Ramos (cell line): ENCODE measurements around the gene PLEK.

Experiments
- in situ Hi-C: fragments of 300-500 bp; cut with MboI; formaldehyde crosslinking; loops from one replicate; pipeline ENCODE4 v1.14.3; 2022; ENCODE audit warnings: low sequenced_read_pairs; ENCODE audit not compliant: unreplicated experiment

The PLEK gene

DNA sequence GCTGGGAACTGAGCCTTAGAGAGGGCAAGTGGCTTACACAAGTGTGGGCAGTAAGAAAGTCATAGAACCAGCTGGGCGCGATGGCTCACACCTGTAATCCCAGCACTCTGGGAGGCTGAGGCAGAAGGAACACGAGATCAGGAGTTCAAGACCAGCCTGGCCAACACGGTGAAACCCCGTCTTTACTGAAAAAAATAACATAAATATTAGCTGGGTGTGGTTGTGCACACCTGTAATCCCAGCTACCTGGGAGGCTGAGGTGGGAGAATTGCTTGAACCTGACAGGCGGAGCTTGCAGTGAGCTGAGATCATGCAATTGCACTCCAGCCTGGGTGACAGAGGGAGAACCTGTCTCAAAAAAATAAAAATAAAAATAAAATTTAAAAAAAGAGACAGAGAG lies 13.7 kb downstream of the PLEK start:
- in situ Hi-C loops: loop anchor here (25.0 kb wide), 1 partner anchor 1709 kb away; the partner anchor contains the start of gene PCBP1

DNA sequence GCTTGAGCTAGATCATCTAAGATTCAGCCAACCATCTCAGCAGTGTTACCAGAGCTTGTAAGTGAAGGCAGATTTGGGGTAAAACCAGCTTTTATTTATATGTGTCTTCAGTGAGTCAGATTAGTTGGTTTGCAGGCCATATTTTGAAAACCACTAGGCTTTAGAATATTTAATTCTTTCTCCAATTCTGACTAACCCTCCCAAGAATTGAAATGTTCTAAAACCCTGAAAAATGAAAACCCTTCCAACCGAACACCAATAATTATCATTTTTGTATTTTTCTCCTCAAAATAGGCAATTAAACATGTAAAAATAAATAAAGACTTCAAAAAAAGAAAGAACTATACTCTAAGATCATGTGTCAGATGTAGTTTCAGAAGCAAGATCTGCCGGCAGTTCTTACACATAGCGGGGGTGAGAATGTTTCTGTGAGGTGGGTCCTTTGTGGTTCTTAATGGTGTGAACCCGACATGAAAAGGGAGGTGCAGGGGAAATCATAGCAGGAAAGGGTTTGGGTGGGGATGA lies 14.2 kb downstream of the PLEK start:
- in situ Hi-C loops: loop anchor here (25.0 kb wide), 1 partner anchor 1708 kb away; the partner anchor contains the start of gene PCBP1

DNA sequence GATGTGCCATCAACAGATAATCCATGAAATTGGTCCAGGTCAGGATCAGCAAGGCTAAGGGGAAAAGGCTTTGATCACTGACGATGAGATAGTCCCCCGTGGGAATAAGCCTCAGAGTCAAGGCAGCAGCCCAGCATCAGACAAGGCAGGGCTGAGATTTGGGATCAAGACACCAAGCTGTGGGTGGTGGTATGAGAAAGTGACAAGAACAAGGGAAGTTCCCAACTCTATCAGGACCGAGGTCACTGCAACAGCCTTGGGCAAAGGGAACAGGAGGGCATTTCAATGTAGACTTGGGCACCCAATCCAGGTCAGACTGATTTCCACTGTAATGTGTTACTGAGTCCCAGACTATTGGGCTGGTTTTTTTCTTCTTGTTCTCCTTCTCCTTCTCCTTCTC lies 18.7 kb downstream of the PLEK start:
- in situ Hi-C loops: loop anchor here (25.0 kb wide), 1 partner anchor 1704 kb away; the partner anchor contains the start of gene PCBP1

DNA sequence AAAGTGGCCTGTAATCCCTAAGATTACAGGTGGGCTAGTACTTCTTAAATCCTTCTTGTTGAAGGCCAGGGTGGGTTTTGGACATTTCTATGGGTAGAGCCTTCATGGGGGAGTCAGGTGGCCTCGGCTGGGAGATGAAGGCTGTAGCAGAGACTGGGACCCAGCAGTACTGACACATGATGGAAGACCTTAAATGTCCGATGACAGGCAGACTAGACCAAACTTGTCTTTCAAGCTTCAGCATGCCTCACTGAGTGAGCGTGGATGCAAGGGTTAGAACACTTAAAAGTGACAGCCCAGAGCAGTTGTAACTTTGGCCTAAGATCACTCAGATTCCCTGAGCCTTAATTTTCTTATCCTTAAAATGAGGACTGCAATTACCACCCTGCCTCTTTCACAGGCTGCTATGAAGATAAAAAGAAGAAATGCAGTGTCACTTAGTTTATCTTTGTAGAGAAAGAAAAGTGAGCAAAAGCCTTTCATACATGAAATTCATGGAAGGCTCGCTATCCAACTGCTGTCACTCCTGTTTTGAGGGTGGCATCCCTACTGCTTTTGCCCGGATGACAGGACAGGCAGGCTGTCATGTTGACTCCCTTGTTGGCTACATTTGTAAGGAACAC lies 19.5 kb downstream of the PLEK start:
- in situ Hi-C loops: loop anchor here (25.0 kb wide), 1 partner anchor 1703 kb away; the partner anchor contains the start of gene PCBP1

DNA sequence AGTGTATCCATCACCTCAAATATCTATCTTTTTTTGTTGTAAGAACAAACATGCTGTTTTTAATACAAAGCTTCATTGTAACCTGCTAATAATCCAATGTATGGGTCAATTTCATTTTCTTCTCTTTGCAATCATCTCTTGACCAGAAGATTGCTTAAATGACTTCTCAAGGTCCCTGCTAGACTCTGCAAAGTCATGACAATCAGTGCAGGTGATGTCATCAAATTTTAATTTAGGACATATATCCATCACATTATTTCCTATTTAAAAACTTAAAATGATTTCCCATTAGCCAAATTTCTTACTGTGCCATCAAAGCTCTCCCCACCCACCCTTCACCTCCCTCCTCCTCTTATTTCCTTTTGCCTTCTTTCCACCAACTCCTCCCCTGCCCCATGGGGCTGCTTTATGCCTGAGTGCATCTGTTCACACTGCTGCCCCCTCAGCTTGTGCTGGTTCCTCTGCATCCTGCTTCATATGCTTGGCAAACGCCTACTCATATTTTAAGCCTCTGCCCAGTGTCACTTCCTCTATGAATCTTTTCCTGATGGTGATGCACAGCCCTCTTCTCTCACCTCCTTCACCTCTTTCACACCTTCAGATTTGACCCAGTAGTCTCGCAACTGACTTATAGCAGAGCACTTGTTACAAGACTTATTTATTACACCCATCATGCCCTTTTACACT lies 20.3 kb downstream of the PLEK start:
- in situ Hi-C loops: loop anchor here (25.0 kb wide), 1 partner anchor 1702 kb away; the partner anchor contains the start of gene PCBP1

DNA sequence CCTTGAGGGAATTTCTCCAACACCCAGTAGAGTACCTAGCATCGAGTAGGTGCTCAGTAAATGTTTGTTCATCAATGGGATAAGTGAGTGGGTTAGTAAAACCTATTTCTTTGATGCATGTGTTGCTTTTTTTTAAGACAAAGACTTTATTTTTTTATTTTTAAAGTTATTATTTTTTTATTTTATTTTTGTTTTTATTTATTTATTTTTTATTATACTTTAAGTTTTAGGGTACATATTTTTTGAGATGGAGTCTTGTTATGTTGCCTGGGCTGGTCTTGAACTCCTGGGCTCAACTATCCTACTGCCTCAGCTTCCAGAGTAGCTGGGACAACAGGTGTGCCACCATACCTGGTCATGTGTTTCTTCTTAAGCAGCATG lies 20.8 kb downstream of the PLEK start:
- in situ Hi-C loops: loop anchor here (25.0 kb wide), 1 partner anchor 1701 kb away; the partner anchor contains the start of gene PCBP1

DNA sequence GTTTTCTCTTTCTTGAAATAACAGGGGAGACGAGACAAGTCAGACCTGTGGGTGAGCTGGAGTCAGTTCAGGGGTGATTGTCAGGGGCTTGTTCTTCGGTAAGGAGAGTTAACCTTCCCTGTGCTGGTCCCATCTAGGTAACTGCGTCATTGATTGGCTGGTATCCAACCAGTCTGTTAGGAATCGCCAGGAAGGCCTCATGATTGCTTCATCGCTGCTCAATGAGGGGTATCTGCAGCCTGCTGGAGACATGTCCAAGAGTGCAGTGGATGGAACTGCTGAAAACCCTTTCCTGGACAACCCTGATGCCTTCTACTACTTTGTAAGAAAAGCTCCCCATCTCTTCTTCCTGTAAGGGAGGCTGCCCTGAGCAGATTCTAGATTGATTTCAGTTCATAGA lies 21.3 kb downstream of the PLEK start:
- in situ Hi-C loops: loop anchor here (25.0 kb wide), 1 partner anchor 1701 kb away; the partner anchor contains the start of gene PCBP1

DNA sequence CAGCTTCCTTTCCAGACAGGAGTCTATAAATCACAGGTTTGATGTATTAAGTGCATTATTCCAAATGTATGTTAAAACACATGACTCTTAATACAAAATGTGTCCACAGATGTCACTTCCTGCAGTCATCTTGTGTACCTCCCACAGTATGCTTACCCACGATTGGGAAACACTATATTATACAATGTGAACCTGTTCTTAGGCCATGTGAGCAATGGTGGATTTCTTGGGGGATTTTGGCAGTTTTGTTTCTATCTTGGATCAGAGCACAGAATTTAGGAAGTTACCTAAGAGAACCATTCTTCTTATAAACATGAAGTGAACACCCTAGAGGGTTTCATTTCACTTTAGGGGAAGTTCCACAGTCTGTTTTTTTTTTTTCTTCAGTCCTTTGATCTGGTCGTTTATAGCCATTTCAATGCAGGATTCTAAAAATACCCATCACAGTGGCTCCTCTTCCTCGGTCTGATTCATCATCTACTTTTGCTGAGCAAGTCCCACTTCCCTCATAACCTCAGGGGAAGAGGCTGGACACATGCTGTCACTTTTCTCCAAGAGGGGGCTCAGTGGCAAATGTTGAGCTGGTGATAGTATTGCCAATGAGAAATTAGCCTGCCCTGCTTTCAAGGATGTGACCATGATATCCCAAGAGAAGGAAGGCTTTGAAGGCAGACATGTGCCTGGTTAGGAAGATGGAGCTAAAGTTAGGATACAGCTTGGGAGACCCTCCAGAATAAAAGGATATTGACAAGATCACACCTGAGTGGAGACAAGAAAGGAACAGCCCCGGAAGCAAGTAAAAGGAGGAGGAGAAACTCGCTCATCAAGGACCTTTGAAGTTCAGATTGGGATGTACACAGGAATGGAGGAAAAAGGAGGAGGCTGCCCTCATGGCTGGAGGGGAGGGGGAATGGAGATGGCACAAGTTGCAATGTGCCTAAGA lies 22.6 kb downstream of the PLEK start:
- in situ Hi-C loops: loop anchor here (25.0 kb wide), 1 partner anchor 1700 kb away; the partner anchor contains the start of gene PCBP1

DNA sequence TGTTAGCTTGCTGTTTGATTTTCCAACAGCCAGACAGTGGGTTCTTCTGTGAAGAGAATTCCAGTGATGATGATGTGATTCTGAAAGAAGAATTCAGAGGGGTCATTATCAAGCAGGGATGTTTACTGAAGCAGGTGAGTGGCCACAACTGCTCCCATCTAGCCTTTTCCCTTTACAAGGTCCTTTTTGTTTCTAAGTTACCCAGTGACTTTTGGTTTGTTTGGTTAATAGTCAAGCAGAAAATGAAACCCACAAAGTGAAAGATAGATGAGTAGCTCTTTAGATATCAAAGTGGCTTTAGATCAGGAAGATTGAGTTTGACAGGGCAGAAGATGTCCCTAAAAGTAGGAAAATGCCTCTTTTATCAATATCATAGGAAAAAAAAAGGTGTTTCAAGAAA lies 23.3 kb downstream of the PLEK start:
- in situ Hi-C loops: loop anchor here (25.0 kb wide), 1 partner anchor 1699 kb away; the partner anchor contains the start of gene PCBP1

DNA sequence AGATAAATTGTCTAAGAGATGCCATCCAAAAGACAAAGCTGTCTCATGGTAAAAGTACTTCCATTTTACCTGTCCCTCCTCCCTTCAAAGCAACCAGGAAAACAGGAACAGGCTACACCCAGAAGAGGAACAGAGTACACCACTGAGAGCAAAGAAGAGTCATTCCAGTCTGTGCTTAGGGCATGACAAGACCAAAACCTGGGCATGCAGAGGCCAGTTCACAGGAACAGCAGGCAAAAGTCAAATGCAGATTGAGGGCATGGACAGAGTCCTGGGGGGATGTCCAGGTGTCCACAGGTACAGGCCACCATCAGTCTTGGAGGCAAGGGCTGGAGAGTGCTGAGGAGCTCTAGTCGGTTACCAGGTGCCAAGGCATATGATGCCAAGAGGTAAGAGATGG lies 23.7 kb downstream of the PLEK start:
- in situ Hi-C loops: loop anchor here (25.0 kb wide), 1 partner anchor 1699 kb away; the partner anchor contains the start of gene PCBP1

DNA sequence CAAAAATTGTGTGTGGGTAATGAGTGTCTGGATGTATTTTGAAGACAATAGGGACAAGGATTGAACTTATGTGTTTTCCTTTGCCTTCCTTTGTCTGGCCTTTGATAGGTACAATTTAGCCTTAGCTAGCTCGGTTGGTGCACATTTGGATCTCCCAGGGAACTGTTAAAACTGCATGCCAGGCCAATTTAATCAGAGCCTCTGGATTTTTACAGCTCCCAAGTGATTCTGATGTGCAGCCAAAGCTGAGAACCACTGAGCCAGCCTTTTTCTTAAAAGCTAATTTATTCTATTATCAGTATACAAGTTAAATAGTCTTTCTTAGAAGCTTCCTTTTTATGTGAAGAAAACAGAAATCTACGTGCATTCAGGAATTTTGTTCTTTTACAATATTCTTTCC lies 25.0 kb downstream of the PLEK start:
- in situ Hi-C loops: loop anchor here (25.0 kb wide), 1 partner anchor 1697 kb away; the partner anchor contains the start of gene PCBP1

DNA sequence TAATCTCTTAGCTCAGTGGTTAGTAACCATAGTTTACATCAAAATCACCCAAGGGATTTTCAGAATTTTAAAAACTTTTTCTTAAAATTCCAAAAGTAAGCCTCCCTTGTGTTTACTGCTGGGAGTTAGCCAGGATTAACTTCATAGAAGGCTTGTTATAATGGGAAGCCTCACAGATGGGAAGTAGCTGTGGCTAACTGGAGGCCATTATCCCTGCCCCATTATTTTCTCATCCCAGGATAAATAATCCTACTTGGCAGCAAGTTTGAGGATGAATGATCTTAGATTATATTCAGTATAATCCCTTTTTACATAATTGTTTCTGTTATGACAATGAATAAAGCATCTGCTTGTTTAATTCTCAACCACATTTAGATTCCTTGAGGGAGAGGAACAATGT lies 25.5 kb downstream of the PLEK start:
- in situ Hi-C loops: loop anchor here (25.0 kb wide), 1 partner anchor 1697 kb away; the partner anchor contains the start of gene PCBP1

DNA sequence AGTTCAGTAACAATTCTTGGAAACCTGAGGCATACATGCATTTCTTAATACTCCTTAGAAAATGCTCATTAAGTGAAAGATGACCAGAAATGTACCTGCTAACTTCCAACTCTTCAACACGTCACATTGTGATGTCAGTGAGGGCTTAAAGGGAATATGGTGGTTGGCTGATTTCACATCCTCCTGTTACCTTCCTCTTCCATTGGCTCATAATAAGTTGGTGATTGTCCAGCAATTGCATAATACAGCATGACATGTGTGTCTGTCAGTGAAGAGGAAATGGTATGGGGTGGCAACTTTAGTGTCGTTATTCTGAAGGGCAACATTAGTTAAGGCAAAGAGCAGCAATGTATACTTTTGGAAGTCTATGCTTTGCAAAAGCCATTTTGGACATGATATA lies 26.0 kb downstream of the PLEK start:
- in situ Hi-C loops: loop anchor here (25.0 kb wide), 1 partner anchor 1696 kb away; the partner anchor contains the start of gene PCBP1

DNA sequence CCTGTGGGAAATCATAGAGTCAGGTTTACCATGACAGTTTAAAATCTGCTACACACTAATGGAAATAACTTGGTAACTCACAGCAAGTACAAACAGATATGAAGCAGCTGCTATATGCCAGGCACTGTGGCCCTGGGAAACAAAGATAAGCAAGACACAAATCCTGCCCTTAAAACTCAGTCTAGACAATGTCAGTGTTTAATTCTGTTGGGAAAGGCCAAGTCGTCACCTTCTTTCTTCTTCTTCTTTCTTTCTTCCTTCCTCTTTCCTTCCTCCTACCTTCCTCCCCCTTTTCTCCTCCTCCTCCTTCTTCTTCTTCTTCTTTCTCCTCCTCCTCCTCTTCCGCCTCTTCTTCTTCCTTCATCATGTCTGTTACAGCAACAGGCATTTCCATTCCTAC lies 26.8 kb downstream of the PLEK start:
- in situ Hi-C loops: loop anchor here (25.0 kb wide), 1 partner anchor 1695 kb away; the partner anchor contains the start of gene PCBP1

DNA sequence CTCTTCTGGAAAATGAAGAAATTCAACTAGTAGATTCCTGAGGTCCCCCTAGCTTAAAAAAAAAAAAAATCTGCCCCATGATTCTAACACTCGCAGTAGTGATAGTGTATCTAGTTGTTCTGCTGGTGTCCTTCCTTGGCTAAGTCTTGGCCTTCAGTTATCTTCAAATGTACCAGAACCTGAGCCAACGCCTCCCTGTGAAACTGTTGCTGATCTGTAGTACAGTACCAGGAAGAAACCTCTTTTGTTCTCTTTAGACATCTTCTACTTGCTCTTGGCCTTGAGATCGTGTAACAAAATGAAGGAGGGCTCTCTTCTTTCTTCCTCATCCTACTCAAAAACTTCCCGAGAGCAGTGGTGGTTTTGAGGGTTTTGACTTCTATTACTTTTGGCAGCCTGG lies 31.0 kb downstream of the PLEK start:
- in situ Hi-C loops: loop anchor here (25.0 kb wide), 1 partner anchor 1691 kb away; the partner anchor contains the start of gene PCBP1

DNA sequence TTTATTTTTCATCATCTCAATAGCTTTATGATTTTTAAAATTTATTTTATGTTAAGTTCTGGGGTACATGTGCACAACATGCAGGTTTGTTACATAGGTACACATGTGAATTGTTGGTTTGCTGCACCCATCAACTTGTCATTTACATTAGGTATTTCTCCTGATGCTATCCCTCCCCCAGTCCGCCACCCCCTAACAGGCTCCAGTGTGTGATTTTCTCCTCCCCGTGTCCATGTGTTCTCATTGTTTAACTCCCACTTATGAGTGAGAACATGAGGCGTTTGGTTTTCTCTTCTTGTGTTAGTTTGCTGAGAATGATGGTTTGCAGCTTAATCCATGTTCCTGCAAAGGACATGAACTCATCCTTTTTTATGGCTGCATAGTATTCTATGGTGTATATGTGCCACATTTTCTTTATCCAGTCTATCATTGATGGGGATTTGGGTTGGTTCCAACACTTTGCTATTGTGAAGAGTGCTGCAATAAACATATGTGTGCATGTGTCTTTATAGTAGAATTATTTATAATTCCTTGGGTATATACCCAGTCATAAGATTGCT lies 32.7 kb downstream of the PLEK start:
- in situ Hi-C loops: loop anchor here (25.0 kb wide), 1 partner anchor 1690 kb away; the partner anchor contains the start of gene PCBP1

DNA sequence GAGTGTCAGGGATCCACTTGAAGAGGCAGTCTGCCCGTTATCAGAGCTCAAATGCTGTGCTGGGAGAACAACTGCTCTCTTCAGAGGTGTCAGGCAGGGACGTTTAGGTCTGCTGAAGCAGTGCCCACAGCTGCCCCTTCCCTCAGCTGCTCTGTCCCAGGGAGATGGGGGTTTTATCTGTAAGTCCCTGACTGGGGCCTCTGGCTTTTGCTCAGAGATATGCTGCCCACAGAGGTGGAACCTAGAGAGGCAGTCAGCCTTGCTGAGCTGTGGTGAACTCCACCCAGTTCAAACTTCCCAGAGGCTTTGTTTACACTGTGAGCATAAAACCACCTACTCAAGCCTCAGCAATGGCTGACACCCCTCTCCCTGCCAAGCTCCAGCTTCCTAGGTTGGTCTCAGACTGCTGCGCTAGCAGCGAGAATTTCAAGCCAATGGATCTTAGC lies 38.1 kb downstream of the PLEK start:
- in situ Hi-C loops: no loop called here

DNA sequence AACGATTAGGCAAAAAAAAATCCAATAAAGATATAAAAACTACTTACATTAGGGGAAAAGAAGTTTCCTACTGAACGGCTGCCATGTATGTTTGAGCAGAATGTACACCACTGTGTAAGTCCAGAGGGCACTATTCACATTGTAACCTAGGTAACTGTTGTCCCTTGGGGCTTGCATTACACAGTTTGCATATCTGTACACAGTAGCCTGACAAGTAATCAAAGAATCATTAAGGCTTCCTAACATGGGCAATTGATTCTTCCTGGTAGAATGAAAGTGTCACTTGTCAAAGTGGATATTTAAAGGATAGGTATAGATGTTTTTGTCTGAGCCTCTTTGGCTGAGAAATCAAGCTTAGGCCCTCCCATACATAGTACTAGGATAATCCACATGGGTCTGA lies 39.1 kb downstream of the PLEK start:
- in situ Hi-C loops: no loop called here
